ENCODE results near the gene NETO2.

DNA sequence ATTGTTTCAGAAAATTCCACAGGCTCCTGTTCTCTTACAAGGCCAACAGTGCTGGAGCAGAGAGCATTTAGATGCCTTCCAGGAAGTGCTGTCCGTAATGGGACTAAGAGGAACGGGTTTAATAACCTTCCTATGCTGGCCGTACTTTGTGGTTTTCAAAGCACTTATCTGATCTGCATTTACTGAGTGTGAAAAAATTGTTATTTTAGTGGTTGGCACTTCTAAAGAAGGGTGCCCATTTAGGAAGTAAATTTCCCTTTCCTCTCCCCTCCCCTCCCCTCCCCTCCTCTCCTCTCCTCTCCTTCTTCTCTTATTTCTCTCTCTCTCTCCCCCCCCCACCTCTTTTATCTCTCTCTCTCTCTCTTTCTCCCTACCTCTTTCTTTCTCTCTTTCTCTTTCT lies 98.3 kb downstream of the NETO2 start:
- TF ChIP-seq, protein P1, sequence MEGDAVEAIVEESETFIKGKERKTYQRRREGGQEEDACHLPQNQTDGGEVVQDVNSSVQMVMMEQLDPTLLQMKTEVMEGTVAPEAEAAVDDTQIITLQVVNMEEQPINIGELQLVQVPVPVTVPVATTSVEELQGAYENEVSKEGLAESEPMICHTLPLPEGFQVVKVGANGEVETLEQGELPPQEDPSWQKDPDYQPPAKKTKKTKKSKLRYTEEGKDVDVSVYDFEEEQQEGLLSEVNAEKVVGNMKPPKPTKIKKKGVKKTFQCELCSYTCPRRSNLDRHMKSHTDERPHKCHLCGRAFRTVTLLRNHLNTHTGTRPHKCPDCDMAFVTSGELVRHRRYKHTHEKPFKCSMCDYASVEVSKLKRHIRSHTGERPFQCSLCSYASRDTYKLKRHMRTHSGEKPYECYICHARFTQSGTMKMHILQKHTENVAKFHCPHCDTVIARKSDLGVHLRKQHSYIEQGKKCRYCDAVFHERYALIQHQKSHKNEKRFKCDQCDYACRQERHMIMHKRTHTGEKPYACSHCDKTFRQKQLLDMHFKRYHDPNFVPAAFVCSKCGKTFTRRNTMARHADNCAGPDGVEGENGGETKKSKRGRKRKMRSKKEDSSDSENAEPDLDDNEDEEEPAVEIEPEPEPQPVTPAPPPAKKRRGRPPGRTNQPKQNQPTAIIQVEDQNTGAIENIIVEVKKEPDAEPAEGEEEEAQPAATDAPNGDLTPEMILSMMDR (conservative IDR thresholded peaks at IDR 0.05 in 1 of 2, IDR thresholded peaks at IDR 0.05 in 1 of 2; ENCODE audit: extremely low read depth in 1 of 2, insufficient read depth in 1 of 2, low read depth in 1 of 2, low read length in 2 of 2), result no peak
- TF ChIP-seq EZH2 (IDR thresholded peaks at IDR 0.05; ENCODE audit: borderline replicate concordance, low read length), result no peak
